HCT116 (cell line): ENCODE data around the gene GRIA1. TPM values are rescaled to one million over a fixed set of nuclear protein-coding genes. Genes with fewer than 3 reads are reported as not detected.

Experiments used
- ATAC-seq: fragments of 200-7000 bp; cut with Tn5 transposase; 2 replicates; pipeline ENCODE4 v1.9.1; 2020; ENCODE audit warnings: mild to moderate bottlenecking, moderate library complexity
- BruUV-seq: library from RNA; stranded (reverse); fragments of 400-500 nt; replicated peaks from 2 replicates; lab custom pipeline; 2021; lab: Mats Ljungman, UMichigan
- CTCF ChIA-PET: fragments of 300-600 bp; sonication (Branson Sonifier 250); formaldehyde crosslinking; loops from one replicate; lab custom pipeline; 2021; ENCODE audit warnings: antibody characterized with exemption; lab: Charles Lee
- POLR2A ChIA-PET: fragments of 300-600, 350-600 bp; sonication (Branson Sonifier 250); formaldehyde crosslinking; loops from one replicate; lab custom pipeline; 2021; ENCODE audit warnings: antibody characterized with exemption; lab: Charles Lee
- RAD21 ChIA-PET, 2 experiments: fragments of 300-600 bp; sonication (Branson Sonifier 250); formaldehyde crosslinking; loops; one replicate each; lab custom pipeline; 2023; ENCODE audit warnings: low total read pairs in 2 of 2; ENCODE audit not compliant: uncharacterized antibody in 2 of 2, unreplicated experiment in 2 of 2, low non-redundant PET in 1 of 2; lab: Charles Lee
- DNase-seq: peaks from one replicate; pipeline ENCODE4 v3.0.0-alpha.2; 2010; ENCODE audit warnings: low read depth, low spot score
- H2AFZ ChIP-seq: fragments of 200-600 bp; shearing (Covaris generic), sonication (generic); 2 replicates; pipeline ENCODE4 v1.6.1; 2017; ENCODE audit warnings: low read depth, mixed run types, mixed read lengths, antibody characterized with exemption, low read length; ENCODE audit not compliant: poor library complexity, severe bottlenecking
- H3K27ac ChIP-seq: 2 replicates; pipeline ENCODE4 v1.5.1; 2012; ENCODE audit warnings: low read depth, low read length
- H3K27me3 ChIP-seq: fragments of 200-600 bp; sonication (generic); 2 replicates; pipeline ENCODE4 v1.6.1; 2016; ENCODE audit warnings: mixed run types, low read length, mixed read lengths; ENCODE audit not compliant: insufficient read depth
- H3K36me3 ChIP-seq, 2 experiments: fragments of 200-500 bp in 1 of 2; fragments of 200-600 bp in 1 of 2; sonication (Bioruptor generic) in 1 of 2; sonication (generic) in 1 of 2; 2 replicates each; pipeline versions ENCODE4 v1.5.1 to v1.6.1; 2014 to 2016; ENCODE audit warnings: low read length in 2 of 2, inconsistent platforms in 1 of 2, mixed read lengths in 1 of 2, mixed run types in 1 of 2; ENCODE audit not compliant: insufficient read depth in 2 of 2, control insufficient read depth in 1 of 2
- H3K4me1 ChIP-seq, 2 experiments: fragments of 200-600 bp in 1 of 2; sonication (generic) in 1 of 2; 2 replicates each; pipeline versions ENCODE4 v1.5.1 to v1.6.1; 2012 to 2017; ENCODE audit warnings: low read length in 2 of 2, inconsistent platforms in 1 of 2, mild to moderate bottlenecking in 1 of 2, mixed read lengths in 1 of 2, mixed run types in 1 of 2, moderate library complexity in 1 of 2; ENCODE audit not compliant: insufficient read depth in 2 of 2, control insufficient read depth in 1 of 2
- H3K4me2 ChIP-seq: fragments of 200-600 bp; sonication (generic); 2 replicates; pipeline ENCODE4 v1.6.1; 2017; ENCODE audit warnings: mixed run types, low read length, mixed read lengths
- H3K4me3 ChIP-seq, 2 experiments: fragments of 200-600 bp in 1 of 2; sonication (generic) in 1 of 2; replicated peaks in 1 of 2; 2 replicates each; pipeline ENCODE4 v1.5.1; 2011 to 2016; ENCODE audit warnings: low read length in 2 of 2, control low read depth in 1 of 2, low read depth in 1 of 2, mild to moderate bottlenecking in 1 of 2, mixed read lengths in 1 of 2, mixed run types in 1 of 2
- H3K79me2 ChIP-seq: fragments of 200-600 bp; sonication (generic); 2 replicates; pipeline ENCODE4 v1.6.1; 2017; ENCODE audit warnings: mild to moderate bottlenecking, mixed run types, low read length, moderate library complexity, mixed read lengths; ENCODE audit not compliant: insufficient read depth
- H3K9ac ChIP-seq: fragments of 200-600 bp; sonication (generic); 2 replicates; pipeline ENCODE4 v1.6.1; 2016; ENCODE audit warnings: low read length, mixed read lengths
- H3K9me2 ChIP-seq: fragments of 200-600 bp; sonication (generic), shearing (Covaris generic); 2 replicates; pipeline ENCODE4 v1.6.1; 2017; ENCODE audit warnings: mixed run types, mild to moderate bottlenecking, moderate library complexity; ENCODE audit not compliant: insufficient read depth
- H3K9me3 ChIP-seq, 2 experiments: fragments of 200-500 bp in 1 of 2; fragments of 200-600 bp in 1 of 2; sonication (Bioruptor generic) in 1 of 2; sonication (generic) in 1 of 2; 2 replicates each; pipeline ENCODE4 v1.6.1; 2014 to 2017; ENCODE audit warnings: low read length in 2 of 2, mixed read lengths in 2 of 2, inconsistent platforms in 1 of 2, low read depth in 1 of 2, mild to moderate bottlenecking in 1 of 2, mixed run types in 1 of 2, moderate library complexity in 1 of 2; ENCODE audit not compliant: control insufficient read depth in 1 of 2, insufficient read depth in 1 of 2
- H4K20me1 ChIP-seq: fragments of 200-600 bp; sonication (generic), shearing (Covaris generic); 2 replicates; pipeline ENCODE4 v1.6.1; 2017; ENCODE audit warnings: mixed run types, mild to moderate bottlenecking, moderate library complexity; ENCODE audit not compliant: insufficient read depth
- CEBPB ChIP-seq: IDR thresholded peaks from 2 replicates; pipeline ENCODE4 v1.6.1; 2012; ENCODE audit warnings: low read depth
- CTCF ChIP-seq, 3 experiments: fragments of 200-600 bp in 1 of 3; sonication (generic) in 1 of 3; IDR thresholded peaks in 2 of 3; conservative IDR thresholded peaks in 1 of 3; 2 replicates each; pipeline ENCODE4 v1.5.1; 2012 to 2017; ENCODE audit warnings: low read depth in 2 of 3, low read length in 2 of 3, antibody characterized with exemption in 1 of 3, borderline replicate concordance in 1 of 3, control low read depth in 1 of 3, mild to moderate bottlenecking in 1 of 3, mixed read lengths in 1 of 3, mixed run types in 1 of 3, moderate library complexity in 1 of 3; ENCODE audit not compliant: insufficient read depth in 1 of 3
- ELF1 ChIP-seq: IDR thresholded peaks from 2 replicates; pipeline ENCODE4 v1.6.1; 2012; ENCODE audit warnings: low read depth, borderline replicate concordance
- EZH2 ChIP-seq: fragments of 200-600 bp; sonication (generic); IDR thresholded peaks from 2 replicates; pipeline ENCODE4 v1.6.1; 2017; ENCODE audit warnings: antibody characterized with exemption, mixed run types
- FOSL1 ChIP-seq: IDR thresholded peaks from 2 replicates; pipeline ENCODE4 v1.6.1; 2012; ENCODE audit warnings: low read depth
- MAX ChIP-seq: IDR thresholded peaks from 2 replicates; pipeline ENCODE4 v1.6.1; 2012
- POLR2A ChIP-seq: IDR thresholded peaks from 2 replicates; pipeline ENCODE4 v1.7.0; 2011; ENCODE audit warnings: borderline replicate concordance; ENCODE audit not compliant: insufficient read depth, insufficient read length; ENCODE audit errors: extremely low read depth
- REST ChIP-seq: IDR thresholded peaks from 2 replicates; pipeline ENCODE4 v1.6.1; 2012; ENCODE audit warnings: low read depth
- SIN3A ChIP-seq: IDR thresholded peaks from 2 replicates; pipeline ENCODE4 v1.6.1; 2012; ENCODE audit warnings: low read depth
- SP1 ChIP-seq: IDR thresholded peaks from 2 replicates; pipeline ENCODE4 v1.6.1; 2012; ENCODE audit warnings: low read depth
- SRF ChIP-seq: IDR thresholded peaks from 2 replicates; pipeline ENCODE4 v1.6.1; 2012; ENCODE audit warnings: low read depth
- ZBTB33 ChIP-seq: IDR thresholded peaks from 2 replicates; pipeline ENCODE4 v1.6.1; 2011; ENCODE audit warnings: mild to moderate bottlenecking, low read length, moderate library complexity; ENCODE audit not compliant: insufficient replicate concordance; ENCODE audit errors: extremely low read depth
- ZFX ChIP-seq: fragments of 450-650 bp; IDR thresholded peaks from 2 replicates; pipeline ENCODE4 v1.6.1; 2017
- ZNF274 ChIP-seq: fragments of 200-500 bp; sonication (Bioruptor generic); IDR thresholded peaks from 2 replicates; pipeline ENCODE4 v1.6.1; 2014; ENCODE audit warnings: mild to moderate bottlenecking, low read depth, low read length, inconsistent platforms
- intact Hi-C: fragments of 100-400 bp; cut with micrococcal nuclease; formaldehyde crosslinking; loops from 2 replicates; pipeline ENCODE4 v1.10.0; 2022
- total RNA-seq: library from RNA; stranded (reverse); gene quantifications from one replicate; pipeline ENCODE4 v1.2.1, GENCODE V29; 2021; ENCODE audit not compliant: unreplicated experiment

The GRIA1 gene
- total RNA-seq, 1 experiment from 2014 or later, result not detected

- no peak for TF ChIP-seq ZBTB33
- no peak for TF ChIP-seq EZH2
- no peak for TF ChIP-seq POLR2A
- no peak for TF ChIP-seq ZFX
- TF ChIP-seq SIN3A, result no peak
- no peak for TF ChIP-seq CEBPB
- no peak for TF ChIP-seq CTCF (IDR thresholded peaks at IDR 0.05 in 2 of 3, conservative IDR thresholded peaks at IDR 0.05 in 1 of 3; ENCODE audit: borderline replicate concordance in 1 of 3, insufficient read depth in 1 of 3, low read depth in 2 of 3, low read length in 2 of 3)
- TF ChIP-seq MAX, result no peak
- TF ChIP-seq FOSL1, result no peak
Observed at GRCh38 chr5:153623751-153624450, 133.4 kb downstream of the GRIA1 start (continued).

GRCh38 chr5:153624451-153624765 is 133.9 kb downstream of the GRIA1 start:
- Histone ChIP-seq H3K9me2 (no peaks in the 10 kb centered on the region), H3K9me3 (no peaks in the 10 kb centered on the region), H3K9ac (no peak overlapping the region), H3K4me3 (no peak overlapping the region), H3K27me3 (no peaks in the 10 kb centered on the region), H3K4me1 (peaks cover 0 to 13% of the 10 kb centered on the region in 2 experiments; a peak in 2 of 4 replicates), H3K36me3 (no peaks in the 10 kb centered on the region), H2AFZ (no peak overlapping the region), H4K20me1 (no peaks in the 10 kb centered on the region), H3K79me2 (no peaks in the 10 kb centered on the region), H3K27ac (no peak overlapping the region), H3K4me2 (no peak overlapping the region)
- RAD21 ChIA-PET, result no interaction called here
- ATAC-seq (no peak), DNase-seq (no peak)
- POLR2A ChIA-PET, result no interaction called here
- CTCF ChIA-PET, result no interaction called here
- BruUV-seq, result no TSS peak
- intact Hi-C loops, result no loop called here
- no peak for TF ChIP-seq CTCF (IDR thresholded peaks at IDR 0.05 in 2 of 3, conservative IDR thresholded peaks at IDR 0.05 in 1 of 3; ENCODE audit: borderline replicate concordance in 1 of 3, insufficient read depth in 1 of 3, low read depth in 2 of 3, low read length in 2 of 3)
- TF ChIP-seq MAX, result no peak
- TF ChIP-seq SRF, result no peak
- TF ChIP-seq ZNF274, result no peak
- no peak for TF ChIP-seq CEBPB
- TF ChIP-seq POLR2A, result no peak
- no peak for TF ChIP-seq REST
- no peak for TF ChIP-seq SP1
- TF ChIP-seq ELF1, result no peak
